Right renal pelvis (tissue), 4 donors: Measurements from ENCODE around the gene FETUB. TPM values are rescaled to one million over a fixed set of nuclear protein-coding genes. Genes with fewer than 3 reads are reported as not detected.

Experiments
- DNase-seq, 4 donors: peaks; one replicate each; pipeline ENCODE4 v3.0.0-alpha.2; 2013; ENCODE audit warnings: low read depth in 4 of 4, low spot score in 3 of 4, missing footprints in 1 of 4
- polyA plus RNA-seq, 4 donors: library from polyadenylated mRNA; unstranded; fragments of 120-200 nt; gene quantifications; one replicate each; pipeline ENCODE4 v1.2.1, GENCODE V29; 2013; ENCODE audit not compliant: insufficient read length in 4 of 4

Gene FETUB, protein sequence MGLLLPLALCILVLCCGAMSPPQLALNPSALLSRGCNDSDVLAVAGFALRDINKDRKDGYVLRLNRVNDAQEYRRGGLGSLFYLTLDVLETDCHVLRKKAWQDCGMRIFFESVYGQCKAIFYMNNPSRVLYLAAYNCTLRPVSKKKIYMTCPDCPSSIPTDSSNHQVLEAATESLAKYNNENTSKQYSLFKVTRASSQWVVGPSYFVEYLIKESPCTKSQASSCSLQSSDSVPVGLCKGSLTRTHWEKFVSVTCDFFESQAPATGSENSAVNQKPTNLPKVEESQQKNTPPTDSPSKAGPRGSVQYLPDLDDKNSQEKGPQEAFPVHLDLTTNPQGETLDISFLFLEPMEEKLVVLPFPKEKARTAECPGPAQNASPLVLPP
- polyA plus RNA-seq, result under 1 TPM in 2 of 4 donors, not detected in 2; 0.21 to 0.27 TPM

DNA sequence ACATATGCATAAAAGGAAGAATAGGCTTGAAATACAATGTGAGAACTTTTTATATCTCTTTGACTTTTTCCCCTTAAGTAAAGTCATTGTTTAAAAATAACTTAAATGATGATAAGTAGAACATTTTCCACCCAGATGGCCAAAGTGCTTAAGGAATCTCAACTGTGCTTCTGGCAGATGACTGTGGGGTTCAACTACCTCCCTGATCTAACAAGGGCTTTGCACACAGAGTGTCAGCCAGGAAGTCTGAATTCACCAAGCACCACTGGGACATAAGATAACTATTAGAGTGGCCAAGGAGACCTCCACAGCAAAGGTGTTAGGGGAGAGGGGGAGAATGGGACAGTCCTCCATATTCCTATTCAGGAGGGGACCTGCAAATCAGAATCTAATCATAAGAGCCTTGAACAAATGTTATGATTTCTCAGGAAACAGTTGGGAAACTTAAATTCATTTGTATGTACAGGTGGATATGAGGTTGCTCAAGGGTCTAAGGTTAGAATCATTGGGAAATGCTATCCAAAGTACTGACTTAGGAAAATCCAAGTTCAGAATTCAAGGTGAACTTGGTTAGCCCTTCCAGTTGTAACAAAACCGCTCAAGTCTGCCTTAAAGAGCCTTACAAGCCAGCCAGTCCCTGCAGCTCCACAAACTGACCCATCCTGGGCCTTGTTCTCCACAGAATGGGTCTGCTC lies at the start of gene FETUB:
Gene FETUB (plus strand): TSS at position 622 of the 695 bp plus-strand sequence. CDS start 62 bp downstream, at position 684.
- DNase-seq, result no peak

DNA sequence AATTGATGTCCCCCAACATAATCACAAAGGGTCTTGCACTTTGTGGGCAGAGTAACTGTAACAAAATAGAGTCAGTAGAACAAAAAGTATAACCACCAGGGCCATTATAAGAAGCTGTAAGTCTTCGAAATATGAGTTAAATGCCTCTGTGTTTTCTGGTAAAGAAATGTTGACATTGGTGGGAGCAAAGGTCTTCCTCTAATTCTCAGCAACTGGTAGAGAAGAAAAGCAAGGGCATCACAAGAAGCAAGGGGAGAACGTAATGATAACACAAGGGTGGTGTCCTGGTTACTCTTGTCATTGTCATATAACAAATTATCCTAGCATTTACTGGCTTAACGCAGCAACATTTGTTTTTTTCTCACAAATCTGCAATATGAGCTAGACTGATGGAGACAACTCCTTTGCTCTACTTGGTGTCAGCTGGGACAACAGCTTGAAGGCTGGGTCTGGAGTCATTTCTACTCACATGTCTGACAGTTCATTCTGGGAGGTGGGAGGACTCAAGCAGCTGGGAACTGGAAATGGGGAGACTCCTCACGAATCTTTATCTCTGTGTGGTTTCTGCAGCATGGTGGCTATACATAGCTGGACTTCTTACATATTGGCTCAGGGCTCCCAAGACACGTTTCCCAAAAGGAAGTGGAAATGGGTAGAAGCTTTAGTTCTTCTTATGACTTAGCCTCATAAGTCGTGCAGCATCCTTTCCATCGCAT lies 49.5 kb upstream of the FETUB start:
- DNase-seq, result no peak

DNA sequence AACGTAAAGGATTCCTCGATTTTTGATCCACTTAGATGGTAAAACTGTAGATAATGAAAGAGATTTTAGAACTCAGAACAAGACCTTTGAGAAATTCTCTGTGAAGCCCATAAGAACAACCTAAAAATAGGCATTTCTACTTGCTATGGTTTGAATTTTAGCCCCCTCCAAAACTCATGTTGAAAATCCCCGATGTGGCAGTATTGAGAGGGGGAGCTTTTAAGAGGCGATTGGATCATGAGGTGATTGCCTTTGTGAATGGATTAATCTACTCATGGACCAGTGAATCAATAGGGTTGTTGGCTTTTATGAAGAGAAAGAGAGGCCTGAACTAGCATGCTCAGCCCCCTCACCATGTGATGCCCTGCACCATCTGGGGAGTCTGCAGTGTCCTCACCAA lies 47.5 kb upstream of the FETUB start:
- no peak for DNase-seq

DNA sequence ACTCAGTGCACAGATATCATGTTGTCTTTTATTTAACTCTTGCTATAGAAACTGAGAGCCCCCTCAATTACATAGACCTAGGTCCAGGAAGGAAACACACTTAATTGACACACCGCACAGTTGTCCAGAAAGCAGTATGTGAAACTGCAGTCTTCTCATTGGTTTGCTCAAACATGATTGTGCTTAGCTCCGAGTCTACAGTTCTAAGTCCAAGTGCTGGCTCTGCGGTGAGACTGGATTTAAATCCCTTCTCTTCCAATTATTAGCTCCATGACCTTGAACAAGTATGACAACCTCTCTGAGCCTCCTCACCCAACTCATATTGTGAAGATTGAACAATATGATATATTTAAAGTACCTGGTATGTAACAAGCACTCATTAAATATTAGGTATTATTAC lies 46.3 kb upstream of the FETUB start:
- DNase-seq, result no peak

DNA sequence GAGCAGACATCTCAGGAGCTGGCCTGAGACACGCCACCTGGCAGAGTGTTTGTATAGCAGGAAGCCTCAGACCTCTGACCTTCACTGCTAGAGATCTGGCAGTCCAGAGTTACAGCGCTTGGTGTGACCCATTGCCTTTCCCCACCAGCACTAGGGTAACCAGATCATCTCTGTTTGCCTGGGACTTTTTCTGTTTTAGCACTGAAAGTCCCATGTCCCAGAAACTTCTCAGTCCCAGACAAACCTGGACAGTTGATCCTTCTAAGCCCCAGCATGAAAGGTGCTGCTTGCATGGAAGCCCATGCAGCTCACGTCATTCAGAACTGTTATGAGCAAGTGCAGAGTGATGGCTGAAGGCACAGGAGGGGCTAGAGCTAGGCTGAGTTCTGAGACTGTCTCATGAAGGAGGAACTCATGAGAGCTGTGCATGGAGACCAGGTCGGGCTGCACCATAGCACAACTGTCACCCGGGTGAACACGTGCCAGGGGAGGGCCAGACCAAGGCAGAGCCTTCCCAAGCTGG lies 45.5 kb upstream of the FETUB start:
- DNase-seq, result no peak

DNA sequence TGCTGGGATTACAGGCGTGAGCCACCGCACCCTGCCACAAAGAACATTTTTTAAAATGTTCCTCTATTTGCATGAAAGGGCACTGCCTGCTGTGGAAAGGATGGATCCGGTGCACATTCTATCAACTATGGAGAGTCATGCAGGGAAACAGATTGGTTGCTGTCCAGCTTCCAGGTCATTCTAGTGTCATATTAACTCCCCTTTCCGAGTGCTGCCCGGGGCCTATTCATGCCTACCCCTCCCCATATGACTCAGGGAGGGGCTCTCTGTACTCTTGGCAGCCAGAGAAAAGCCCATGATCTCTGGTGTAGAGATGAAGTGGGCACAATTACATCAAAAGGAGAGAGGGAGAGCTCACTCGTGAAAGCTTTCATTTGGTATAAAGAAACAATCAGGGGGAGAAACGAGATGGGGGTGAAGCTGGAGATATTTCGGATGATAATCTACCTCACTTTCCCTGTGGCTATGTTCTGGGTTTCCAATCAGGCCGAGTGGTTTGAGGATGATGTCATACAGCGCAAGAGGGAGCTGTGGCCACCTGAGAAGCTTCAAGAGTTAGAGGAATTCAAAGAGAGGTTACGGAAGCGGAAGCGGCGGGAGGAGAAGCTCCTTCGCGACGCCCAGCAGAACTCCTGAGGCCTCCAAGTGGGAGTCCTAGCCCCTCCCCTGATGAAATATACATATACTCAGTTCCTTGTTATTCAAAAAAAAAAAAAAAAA lies 43.5 kb upstream of the FETUB start:
- DNase-seq, result peak in 1 of 4 donors; percentile 24

DNA sequence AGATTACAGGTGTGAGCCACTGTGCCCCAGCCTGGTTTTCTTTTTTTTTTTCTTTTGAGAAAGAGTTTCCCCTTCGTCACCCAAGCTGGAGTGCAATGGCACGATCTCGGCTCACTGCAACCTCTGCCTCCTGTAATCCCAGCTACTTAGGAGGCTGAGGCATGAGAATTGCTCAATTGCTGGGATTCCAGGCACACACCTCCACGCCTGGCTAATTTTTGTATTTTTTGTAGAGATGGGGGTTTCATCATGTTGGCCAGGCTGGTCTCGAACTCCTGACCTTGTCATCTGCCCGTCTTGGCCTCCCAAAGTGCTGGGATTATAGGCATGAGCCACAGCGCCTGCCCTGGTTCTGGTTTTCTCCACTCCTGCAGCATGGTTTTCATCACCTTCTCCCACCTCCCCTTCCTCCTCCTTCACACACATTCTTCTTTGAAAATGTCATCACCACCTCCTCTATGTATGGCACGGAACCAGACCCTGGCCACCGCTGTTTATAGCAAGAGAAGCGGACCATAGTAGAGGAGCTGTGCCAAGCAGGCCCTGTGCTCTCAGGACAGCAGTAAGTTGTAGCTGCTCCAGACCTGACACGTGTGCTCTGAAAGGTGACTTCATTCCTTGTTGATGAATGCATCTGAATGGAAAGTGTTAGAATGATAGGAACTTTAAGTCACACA lies 42.0 kb upstream of the FETUB start:
- no peak for DNase-seq

DNA sequence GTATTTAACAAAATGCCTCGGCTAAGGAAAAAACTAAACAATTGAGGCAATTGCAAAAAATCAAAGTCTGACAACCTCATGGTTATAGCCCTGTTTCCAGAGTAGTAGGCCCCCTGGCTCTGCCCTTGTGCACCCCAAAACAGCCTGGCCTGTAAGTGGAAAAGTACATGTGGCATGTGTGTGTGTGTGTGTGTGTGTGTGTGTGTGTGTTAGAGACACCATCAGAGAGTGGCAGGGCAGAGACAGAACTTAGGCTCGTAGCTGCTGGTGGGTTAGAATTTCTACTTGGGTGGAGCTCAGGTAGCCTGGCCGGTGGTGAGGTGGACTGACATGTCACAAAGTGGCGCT lies 41.4 kb upstream of the FETUB start:
- DNase-seq, result no peak

DNA sequence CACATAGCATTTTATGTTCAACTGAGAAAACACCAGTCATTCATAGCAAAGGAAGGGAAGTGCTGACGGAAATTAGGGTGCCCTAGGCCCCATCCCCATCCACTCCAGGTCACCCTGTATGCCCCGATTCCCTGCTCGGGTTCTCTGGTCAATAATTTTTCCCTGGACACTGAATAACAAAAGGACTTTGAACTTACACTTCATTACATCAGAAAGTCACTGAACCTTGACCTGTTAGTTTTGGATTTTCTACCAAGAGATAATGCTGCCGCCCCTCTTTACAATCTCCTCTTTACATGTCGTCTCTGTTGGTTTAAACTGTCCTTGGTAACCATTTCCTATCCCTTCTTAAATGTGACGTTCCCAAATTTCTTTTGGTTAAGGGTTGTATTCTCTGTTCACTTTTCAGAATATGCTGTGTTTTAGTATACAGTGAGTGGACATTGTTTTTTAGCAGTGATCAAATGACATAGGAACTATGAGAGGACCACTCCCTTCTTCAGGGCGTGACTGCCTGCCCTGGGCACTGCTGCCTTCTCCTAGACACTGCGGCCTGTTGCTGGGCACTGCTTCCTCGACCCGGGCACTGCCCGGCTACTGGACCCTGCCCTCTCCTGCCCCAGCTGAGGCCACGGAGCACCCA lies 40.9 kb upstream of the FETUB start:
- no peak for DNase-seq

DNA sequence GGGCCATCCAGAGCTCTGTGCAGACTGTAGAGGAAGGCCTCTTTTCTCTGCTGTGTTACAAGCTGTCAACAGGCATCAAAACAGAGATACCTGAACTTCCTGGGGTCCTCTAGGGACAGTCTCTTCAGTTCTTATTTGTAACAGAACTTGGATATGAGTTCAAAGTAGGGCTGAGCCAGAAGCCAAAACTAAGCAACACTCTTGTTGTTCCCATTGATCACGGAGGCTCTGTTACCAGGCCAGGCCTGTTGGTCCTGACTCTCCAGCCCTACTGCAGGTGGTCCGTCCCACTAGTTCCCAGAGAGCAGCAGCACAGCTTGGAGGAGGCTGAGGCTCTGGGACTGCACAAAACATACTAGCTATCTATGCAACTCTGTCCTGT lies 40.4 kb upstream of the FETUB start:
- DNase-seq, result no peak

DNA sequence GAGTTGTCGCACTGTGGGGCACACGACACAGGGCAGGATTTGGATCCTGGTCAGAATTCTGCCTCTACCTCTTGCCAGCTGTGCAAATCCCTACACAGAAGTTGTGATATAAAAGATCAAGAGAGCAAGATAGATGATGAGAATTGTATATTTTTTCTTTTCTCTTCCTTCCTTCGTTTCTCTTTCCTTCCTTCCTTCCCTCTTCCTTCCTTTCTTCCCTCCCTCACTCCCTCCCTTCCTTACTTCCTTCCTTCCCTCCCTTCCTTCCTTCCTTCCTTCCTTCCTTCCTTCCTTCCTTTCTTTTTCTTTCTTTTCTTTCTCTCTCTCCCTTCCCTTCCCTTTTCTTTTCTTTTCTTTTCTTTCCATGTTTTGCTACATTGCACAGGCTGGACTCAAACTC lies 39.3 kb upstream of the FETUB start:
- DNase-seq, result no peak

DNA sequence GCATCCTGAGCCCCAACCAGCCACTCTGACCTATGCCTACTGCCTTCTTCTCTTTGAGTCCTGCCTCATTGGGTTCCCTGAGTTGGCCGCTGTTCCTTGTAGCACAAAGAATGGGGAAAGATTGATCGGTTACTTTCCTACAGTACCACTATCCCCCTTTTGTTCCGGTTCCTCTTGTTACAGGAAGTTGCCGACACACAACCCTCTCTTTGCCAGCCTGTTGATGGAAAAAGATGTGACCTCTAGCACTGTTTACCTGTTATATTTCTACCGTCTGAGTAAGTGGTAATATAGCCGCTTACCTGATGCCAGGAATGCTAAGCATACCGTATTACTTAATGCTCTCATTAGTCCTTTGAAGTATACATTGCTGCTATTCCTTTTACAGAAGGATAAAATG lies 37.0 kb upstream of the FETUB start:
- no peak for DNase-seq

DNA sequence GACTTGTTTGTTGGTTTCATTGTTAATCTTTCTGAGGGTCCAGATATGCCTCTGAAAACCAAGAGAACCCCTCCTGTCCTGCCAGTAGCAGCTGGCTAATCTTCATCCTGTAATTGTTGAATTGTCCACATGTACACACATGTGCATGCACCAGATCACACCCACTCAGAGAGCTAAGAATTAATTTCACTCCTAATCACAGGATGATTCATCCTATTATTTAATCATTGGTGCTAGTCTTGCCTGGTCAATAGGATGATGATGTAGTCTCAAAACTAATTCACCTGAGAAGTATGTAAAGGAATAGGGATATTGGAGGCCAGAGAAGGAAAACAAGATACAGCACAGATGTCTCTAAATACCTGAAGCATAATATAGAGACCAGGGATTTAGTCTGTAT lies 35.1 kb upstream of the FETUB start:
- DNase-seq, result no peak

DNA sequence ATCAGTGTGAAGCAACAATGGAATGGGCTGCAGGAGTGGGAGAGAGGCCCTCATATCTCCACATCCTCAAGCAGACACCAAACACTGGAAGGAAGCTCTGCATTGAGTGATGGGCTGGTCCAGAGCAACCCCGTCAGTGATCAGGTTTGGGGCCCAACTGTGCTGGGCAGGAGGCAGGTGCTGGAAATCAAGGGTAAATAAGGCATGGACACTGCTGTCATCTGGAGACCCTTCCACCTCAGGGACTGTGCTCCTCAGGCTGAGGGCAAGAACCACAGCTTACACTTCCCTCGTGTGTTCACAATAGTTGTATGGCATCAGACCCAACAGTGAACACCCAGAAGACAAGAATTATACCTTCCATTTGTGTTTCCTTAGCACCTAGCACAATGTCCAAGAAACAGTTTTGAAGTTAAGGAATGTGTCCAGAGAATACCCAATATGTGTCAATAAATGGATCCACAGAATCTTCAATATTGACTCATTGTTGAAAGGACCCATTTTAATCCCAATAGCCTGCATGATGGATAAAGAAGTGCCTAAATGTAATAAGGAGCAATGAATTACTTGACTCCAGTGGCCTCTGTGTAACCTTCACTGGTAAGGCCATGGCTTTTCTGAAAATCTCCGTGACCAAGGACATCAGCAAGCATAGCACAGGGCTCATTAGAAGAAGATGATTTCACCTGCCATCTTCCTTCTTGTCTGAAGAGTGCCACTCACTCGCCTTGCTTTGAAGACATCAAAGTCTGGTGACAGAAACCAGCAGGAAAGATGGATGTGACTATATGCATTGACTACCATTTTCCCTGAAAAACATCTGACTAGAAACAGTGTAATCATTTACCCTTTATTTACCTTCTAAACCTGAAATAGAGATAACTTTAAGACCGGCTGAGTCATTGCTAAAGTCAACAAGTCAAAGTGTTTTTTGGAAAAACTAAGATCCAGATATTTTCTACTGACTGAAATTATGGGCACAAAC lies 34.3 kb upstream of the FETUB start:
- DNase-seq, result no peak

DNA sequence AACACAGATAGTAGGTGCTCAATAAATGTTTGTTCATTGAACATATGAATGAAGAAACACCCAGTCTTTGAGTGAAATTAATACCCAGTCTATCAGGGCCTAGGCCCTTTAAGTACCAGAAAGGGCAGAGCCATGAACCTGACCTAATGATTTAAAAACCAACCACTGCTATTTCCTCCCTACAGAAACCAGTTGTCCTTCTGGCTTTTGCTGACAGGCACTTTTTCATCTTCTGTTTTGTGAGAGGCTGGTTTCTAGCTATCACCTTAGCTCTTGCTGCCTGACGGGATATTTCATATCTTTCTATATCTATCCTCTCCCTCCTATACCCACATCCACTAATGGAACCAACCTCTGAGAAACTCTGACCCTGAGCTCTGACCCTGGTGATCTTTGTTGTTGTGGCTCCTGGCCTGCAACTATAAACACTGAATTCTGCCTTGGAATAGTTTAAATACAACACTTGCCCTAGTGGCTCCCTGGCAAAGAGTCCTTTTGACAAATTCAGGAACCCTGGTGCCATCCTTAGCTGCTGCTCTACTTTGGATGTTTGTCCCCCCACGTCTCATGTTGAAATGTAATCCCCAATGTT lies 31.5 kb upstream of the FETUB start:
- no peak for DNase-seq

DNA sequence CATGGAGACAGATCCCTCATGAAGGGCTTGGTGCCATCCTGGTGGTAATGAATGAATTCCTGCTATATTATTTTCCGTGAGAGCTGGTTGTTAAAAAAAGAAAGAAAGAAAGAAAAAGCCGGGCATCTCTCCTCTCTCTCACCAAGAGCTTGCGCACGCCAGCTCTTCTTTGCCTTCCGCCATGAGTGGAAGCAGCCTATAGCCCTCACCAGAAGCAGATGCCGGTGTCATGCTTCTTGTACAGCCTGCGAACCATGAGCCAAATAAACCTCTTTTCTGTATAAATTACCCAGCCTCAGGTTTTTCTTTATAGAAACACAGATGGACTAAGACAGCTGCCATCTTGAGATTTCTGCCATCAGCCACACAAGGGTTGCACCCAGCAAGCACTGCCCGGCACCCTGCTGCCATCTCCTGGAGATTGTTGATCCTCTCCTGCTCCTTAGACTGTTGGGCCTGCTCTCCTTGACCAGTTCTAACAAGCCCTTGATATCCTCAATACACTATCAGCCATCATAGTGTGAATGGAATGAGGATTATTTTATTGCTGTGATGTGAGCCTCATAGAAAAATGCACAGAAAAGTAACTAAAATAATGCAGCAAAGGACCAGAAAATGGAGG lies 30.8 kb upstream of the FETUB start:
- DNase-seq, result no peak

DNA sequence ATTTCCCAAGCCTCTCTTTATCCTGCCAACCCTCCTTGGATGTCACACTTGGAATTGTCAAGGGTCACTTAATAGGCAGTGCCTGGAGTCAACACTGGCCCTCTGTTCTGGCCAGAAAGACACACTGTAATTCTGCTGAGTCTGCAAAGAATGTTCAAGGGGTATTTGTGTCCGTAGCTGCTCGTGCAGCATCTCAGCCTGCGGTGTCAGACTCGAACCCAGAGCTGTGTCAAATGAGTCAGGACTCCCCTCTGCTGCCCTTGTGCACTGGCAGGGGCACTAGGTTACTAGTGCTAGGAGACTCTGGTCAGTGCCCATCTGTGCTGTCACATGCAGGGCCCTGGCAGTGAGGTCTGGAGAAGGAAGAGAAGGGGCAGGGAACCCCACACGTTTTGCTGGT lies 28.1 kb upstream of the FETUB start:
- no peak for DNase-seq
